ENCODE data around the gene SPTBN5. TPM values are rescaled to one million over a fixed set of nuclear protein-coding genes. Genes with fewer than 3 reads are reported as not detected.

SPTBN5 gene
- total RNA-seq, 2 experiments from 2014 or later, result 1.5 to 1.6 TPM

- Mint-ChIP-seq H3K4me3 (no peak overlapping the region), H3K36me3 (ENCODE audit: low read depth) (peaks cover 28% of the 10 kb centered on the region), H3K27ac (no peak overlapping the region), H3K4me1 (peaks cover 12% of the 10 kb centered on the region), H3K9me3 (no peaks in the 10 kb centered on the region), H3K27me3 (no peaks in the 10 kb centered on the region)
- DNase-seq, result no peak
- ChIA-PET CTCF (interaction anchor here (2.5 kb wide), 1 partner anchor 44 kb away, joined by 9 read pairs; the partner anchor contains the start of gene MAPKBP1), POLR2A (no interaction called here)
Observed at GRCh38 chr15:41817327-41817726, 76.5 kb downstream of the SPTBN5 start.

- no peak overlapping the region for H3K27ac Mint-ChIP-seq
- no peak for DNase-seq
- H3K36me3 Mint-ChIP-seq (ENCODE audit: low read depth), result peaks cover 28% of the 10 kb centered on the region
- H3K4me3 Mint-ChIP-seq, result no peak overlapping the region
- peaks cover 18% of the 10 kb centered on the region for H3K4me1 Mint-ChIP-seq
- CTCF ChIA-PET, result interaction anchor here (2.5 kb wide), 1 partner anchor 43 kb away, joined by 9 read pairs; the partner anchor contains the start of gene MAPKBP1
- no peaks in the 10 kb centered on the region for H3K27me3 Mint-ChIP-seq
- no peaks in the 10 kb centered on the region for H3K9me3 Mint-ChIP-seq
- POLR2A ChIA-PET, result no interaction called here
Observed at GRCh38 chr15:41816788-41817187, 77.1 kb downstream of the SPTBN5 start.

- ChIA-PET POLR2A (no interaction called here), CTCF (interaction anchor here (6.9 kb wide), 1 partner anchor 39 kb away, joined by 270 read pairs; the partner anchor contains the start of gene MAPKBP1)
- H3K27me3 Mint-ChIP-seq, result no peaks in the 10 kb centered on the region
- H3K4me1 Mint-ChIP-seq, result peaks cover 39% of the 10 kb centered on the region
- H3K9me3 Mint-ChIP-seq, result no peaks in the 10 kb centered on the region
- DNase-seq, result no peak
- no peak overlapping the region for H3K27ac Mint-ChIP-seq
- H3K4me3 Mint-ChIP-seq, result no peak overlapping the region
- peaks cover 25% of the 10 kb centered on the region for H3K36me3 Mint-ChIP-seq (ENCODE audit: low read depth)
Observed at GRCh38 chr15:41814534-41814933, 79.3 kb downstream of the SPTBN5 start.

GRCh38 chr15:41813426-41813825 lies 80.4 kb downstream of the SPTBN5 start:
- CTCF ChIA-PET, result interaction anchor here (0.9 to 6.9 kb wide), 4 partner anchors 10 to 81 kb away, joined by 3 to 270 read pairs (median 24); partner anchors contain the start of gene MAPKBP1
- peaks cover 42% of the 10 kb centered on the region for H3K4me1 Mint-ChIP-seq
- peaks cover 17% of the 10 kb centered on the region for H3K36me3 Mint-ChIP-seq (ENCODE audit: low read depth)
- POLR2A ChIA-PET, result interaction anchor here (5.5 kb wide), 1 partner anchor 38 kb away, joined by 59 read pairs; the partner anchor contains the start of gene MAPKBP1
- no peak overlapping the region for H3K4me3 Mint-ChIP-seq
- no peaks in the 10 kb centered on the region for H3K27me3 Mint-ChIP-seq
- no peak for DNase-seq
- no peak overlapping the region for H3K27ac Mint-ChIP-seq
- H3K9me3 Mint-ChIP-seq, result no peaks in the 10 kb centered on the region

GRCh38 chr15:41812820-41813375 lies 81.0 kb downstream of the SPTBN5 start:
- ChIA-PET POLR2A (interaction anchor here (5.5 kb wide), 1 partner anchor 38 kb away, joined by 59 read pairs; the partner anchor contains the start of gene MAPKBP1), CTCF (interaction anchor here (0.9 to 6.9 kb wide), 11 partner anchors 9 to 255 kb away, joined by 3 to 270 read pairs (median 10); partner anchors contain the start of gene MAPKBP1)
- peaks cover 13% of the 10 kb centered on the region for H3K36me3 Mint-ChIP-seq (ENCODE audit: low read depth)
- no peaks in the 10 kb centered on the region for H3K9me3 Mint-ChIP-seq
- H3K27me3 Mint-ChIP-seq, result no peaks in the 10 kb centered on the region
- no peak for DNase-seq
- no peak overlapping the region for H3K4me3 Mint-ChIP-seq
- peaks cover 42% of the 10 kb centered on the region for H3K4me1 Mint-ChIP-seq
- no peak overlapping the region for H3K27ac Mint-ChIP-seq

- Mint-ChIP-seq H3K4me1 (peaks cover 42% of the 10 kb centered on the region), H3K27ac (peak overlapping the region; percentile 47), H3K27me3 (no peaks in the 10 kb centered on the region), H3K9me3 (no peaks in the 10 kb centered on the region), H3K36me3 (ENCODE audit: low read depth) (peaks cover 8% of the 10 kb centered on the region), H3K4me3 (no peak overlapping the region)
- POLR2A ChIA-PET, result interaction anchor here (0.6 to 5.5 kb wide), 10 partner anchors 15 to 210 kb away, joined by 3 to 59 read pairs (median 4); partner anchors contain the start of genes MAPKBP1 and MGA
- CTCF ChIA-PET, result interaction anchor here (0.7 to 6.9 kb wide), 25 partner anchors 9 to 346 kb away, joined by 3 to 270 read pairs (median 6); partner anchors contain the start of gene MAPKBP1
- peak; percentile 78 for DNase-seq
Observed at GRCh38 chr15:41811432-41812195, 82.2 kb downstream of the SPTBN5 start.

- ChIA-PET POLR2A (interaction anchor here (0.6 to 5.5 kb wide), 9 partner anchors 9 to 209 kb away, joined by 3 to 59 read pairs (median 3); partner anchors contain the start of gene MAPKBP1), CTCF (interaction anchor here (0.7 to 6.9 kb wide), 24 partner anchors 8 to 345 kb away, joined by 3 to 270 read pairs (median 6); partner anchors contain the start of gene MAPKBP1)
- Mint-ChIP-seq H3K27me3 (no peaks in the 10 kb centered on the region), H3K4me3 (peak overlapping the region; percentile 21), H3K4me1 (peaks cover 42% of the 10 kb centered on the region), H3K36me3 (ENCODE audit: low read depth) (peaks cover 4% of the 10 kb centered on the region), H3K9me3 (no peaks in the 10 kb centered on the region), H3K27ac (peak overlapping the region; percentile 47)
- DNase-seq, result no peak
Observed at GRCh38 chr15:41810651-41811431, 83.0 kb downstream of the SPTBN5 start.

GRCh38 chr15:41809526-41810220 lies 84.2 kb downstream of the SPTBN5 start:
- no peak overlapping the region for H3K4me3 Mint-ChIP-seq
- H3K9me3 Mint-ChIP-seq, result no peaks in the 10 kb centered on the region
- H3K27ac Mint-ChIP-seq, result no peak overlapping the region
- H3K36me3 Mint-ChIP-seq (ENCODE audit: low read depth), result peaks cover 4% of the 10 kb centered on the region
- no peak for DNase-seq
- POLR2A ChIA-PET, result interaction anchor here (1.2 to 5.5 kb wide), 2 partner anchors 10 to 35 kb away, joined by 3 to 59 read pairs; partner anchors contain the start of gene MAPKBP1
- no peaks in the 10 kb centered on the region for H3K27me3 Mint-ChIP-seq
- peaks cover 45% of the 10 kb centered on the region for H3K4me1 Mint-ChIP-seq
- CTCF ChIA-PET, result interaction anchor here (0.7 to 6.9 kb wide), 12 partner anchors 9 to 206 kb away, joined by 3 to 270 read pairs (median 12); partner anchors contain the start of gene MAPKBP1

GRCh38 chr15:41809121-41809520 lies 84.7 kb downstream of the SPTBN5 start:
- Mint-ChIP-seq H3K9me3 (no peaks in the 10 kb centered on the region), H3K27ac (no peak overlapping the region), H3K27me3 (no peaks in the 10 kb centered on the region), H3K4me3 (no peak overlapping the region), H3K4me1 (peaks cover 46% of the 10 kb centered on the region), H3K36me3 (ENCODE audit: low read depth) (peaks cover 4% of the 10 kb centered on the region)
- POLR2A ChIA-PET, result interaction anchor here (5.5 kb wide), 1 partner anchor 34 kb away, joined by 59 read pairs; the partner anchor contains the start of gene MAPKBP1
- CTCF ChIA-PET, result interaction anchor here (0.7 to 6.9 kb wide), 4 partner anchors 18 to 141 kb away, joined by 3 to 270 read pairs (median 30); partner anchors contain the start of gene MAPKBP1
- DNase-seq, result no peak

GRCh38 chr15:41806291-41807181 lies 87.3 kb downstream of the SPTBN5 start:
- DNase-seq, result no peak
- Mint-ChIP-seq H3K27me3 (no peaks in the 10 kb centered on the region), H3K27ac (no peak overlapping the region), H3K4me3 (no peak overlapping the region), H3K9me3 (no peaks in the 10 kb centered on the region), H3K36me3 (ENCODE audit: low read depth) (peaks cover 4% of the 10 kb centered on the region), H3K4me1 (peaks cover 26% of the 10 kb centered on the region)
- POLR2A ChIA-PET, result no interaction called here
- CTCF ChIA-PET, result interaction anchor here (0.6 to 5.8 kb wide), 3 partner anchors 29 to 102 kb away, joined by 3 to 39 read pairs (median 4); partner anchors contain the start of gene MAPKBP1

GRCh38 chr15:41805711-41806110 lies 88.1 kb downstream of the SPTBN5 start:
- CTCF ChIA-PET, result interaction anchor here (5.8 kb wide), 1 partner anchor 33 kb away, joined by 39 read pairs; the partner anchor contains the start of gene MAPKBP1
- peaks cover 17% of the 10 kb centered on the region for H3K4me1 Mint-ChIP-seq
- no peaks in the 10 kb centered on the region for H3K9me3 Mint-ChIP-seq
- no peak overlapping the region for H3K27ac Mint-ChIP-seq
- DNase-seq, result no peak
- H3K36me3 Mint-ChIP-seq (ENCODE audit: low read depth), result peaks cover 12% of the 10 kb centered on the region
- POLR2A ChIA-PET, result no interaction called here
- no peak overlapping the region for H3K4me3 Mint-ChIP-seq
- H3K27me3 Mint-ChIP-seq, result no peaks in the 10 kb centered on the region

Measured in activated CD4-positive, alpha-beta memory T cell treated with anti-CD3 and anti-CD28 coated beads, Interleukin-2, amount 10 ng/mL, durations not matched to agents 7 days and 5 days (primary cell).